HEK293T (cell line): ENCODE data around the gene TTC36.

Experiments
- ARNT ChIP-seq: fragments of 450-650 bp; IDR thresholded peaks from 2 replicates; pipeline ENCODE4 v1.6.1; 2017; ENCODE audit warnings: mild to moderate bottlenecking
- FOXA1 ChIP-seq: fragments of 450-650 bp; IDR thresholded peaks from 2 replicates; pipeline ENCODE4 v1.6.1; 2016; ENCODE audit warnings: mild to moderate bottlenecking
- ZNF384 ChIP-seq: fragments of 450-650 bp; IDR thresholded peaks from 2 replicates; pipeline ENCODE4 v1.6.1; 2016
- TF ChIP-seq, protein P1 (sequence below): fragments of 450-650 bp; IDR thresholded peaks from 2 replicates; pipeline ENCODE4 v1.6.1; 2016

DNA sequence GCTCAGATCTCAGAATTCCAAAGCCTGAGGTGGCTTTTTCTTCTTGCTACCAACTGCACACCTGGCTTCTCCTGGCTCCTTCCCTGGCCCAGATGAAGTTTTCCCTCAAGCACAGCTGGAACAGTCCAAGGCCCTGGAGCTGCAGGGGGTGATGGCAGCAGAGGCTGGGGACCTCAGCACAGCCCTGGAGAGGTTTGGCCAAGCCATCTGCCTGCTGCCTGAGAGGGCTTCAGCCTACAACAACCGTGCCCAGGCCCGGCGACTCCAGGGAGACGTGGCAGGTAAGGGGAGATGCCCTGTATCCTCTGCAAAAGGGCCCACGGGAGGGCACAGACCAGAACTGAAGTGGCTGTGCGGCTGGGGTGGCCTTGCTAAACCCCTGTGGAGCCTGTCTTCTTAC is 1.2 kb downstream of the TTC36 start:
- TF ChIP-seq ZNF384 (no peak), ARNT (no peak), FOXA1 (no peak)
- TF ChIP-seq, protein P1, sequence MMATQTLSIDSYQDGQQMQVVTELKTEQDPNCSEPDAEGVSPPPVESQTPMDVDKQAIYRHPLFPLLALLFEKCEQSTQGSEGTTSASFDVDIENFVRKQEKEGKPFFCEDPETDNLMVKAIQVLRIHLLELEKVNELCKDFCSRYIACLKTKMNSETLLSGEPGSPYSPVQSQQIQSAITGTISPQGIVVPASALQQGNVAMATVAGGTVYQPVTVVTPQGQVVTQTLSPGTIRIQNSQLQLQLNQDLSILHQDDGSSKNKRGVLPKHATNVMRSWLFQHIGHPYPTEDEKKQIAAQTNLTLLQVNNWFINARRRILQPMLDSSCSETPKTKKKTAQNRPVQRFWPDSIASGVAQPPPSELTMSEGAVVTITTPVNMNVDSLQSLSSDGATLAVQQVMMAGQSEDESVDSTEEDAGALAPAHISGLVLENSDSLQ: no peak
